GM23338 (cell line): ENCODE data around the gene UBE3B. TPM values are rescaled to one million over a fixed set of nuclear protein-coding genes. Genes with fewer than 3 reads are reported as not detected.

Source experiments
- ATAC-seq: fragments of 200-7000 bp; cut with Tn5 transposase; 3 replicates; pipeline ENCODE4 v1.9.1; 2020
- DNase-seq: peaks from one replicate; pipeline ENCODE4 v3.0.0-alpha.2; 2015; ENCODE audit warnings: low spot score
- H2AFZ ChIP-seq: fragments of 200-600 bp; sonication (generic); 2 replicates; pipeline ENCODE4 v1.8.0; 2016; ENCODE audit warnings: antibody characterized with exemption, mild to moderate bottlenecking, moderate library complexity
- H3F3A ChIP-seq: fragments of 200-600 bp; sonication (generic); replicated peaks from 2 replicates; pipeline ENCODE4 v1.8.0; 2017; ENCODE audit warnings: antibody characterized with exemption, mixed run types, low read depth
- H3K27ac ChIP-seq: fragments of 200-600 bp; sonication (generic); 2 replicates; pipeline ENCODE4 v1.6.1; 2016; ENCODE audit warnings: low read depth
- H3K27me3 ChIP-seq: fragments of 200-600 bp; sonication (generic); 2 replicates; pipeline ENCODE4 v1.8.0; 2016; ENCODE audit warnings: mild to moderate bottlenecking, mixed run types, moderate library complexity; ENCODE audit not compliant: insufficient read depth
- H3K36me3 ChIP-seq: fragments of 200-600 bp; sonication (generic); 2 replicates; pipeline ENCODE4 v1.8.0; 2016; ENCODE audit warnings: mild to moderate bottlenecking; ENCODE audit not compliant: insufficient read depth
- H3K4me1 ChIP-seq: fragments of 200-600 bp; sonication (generic); 2 replicates; pipeline ENCODE4 v1.8.0; 2016; ENCODE audit warnings: mild to moderate bottlenecking, moderate library complexity; ENCODE audit not compliant: insufficient read depth
- H3K4me2 ChIP-seq: fragments of 200-600 bp; sonication (generic); 2 replicates; pipeline ENCODE4 v1.7.1; 2017; ENCODE audit warnings: mixed run types
- H3K4me3 ChIP-seq: fragments of 200-600 bp; sonication (generic); 2 replicates; pipeline ENCODE4 v1.6.1; 2016; ENCODE audit warnings: mixed run types
- H3K79me2 ChIP-seq: fragments of 200-600 bp; sonication (generic); replicated peaks from 2 replicates; pipeline ENCODE4 v1.8.0; 2017; ENCODE audit warnings: mild to moderate bottlenecking; ENCODE audit not compliant: insufficient read depth
- H3K9me2 ChIP-seq: fragments of 200-600 bp; sonication (generic); 2 replicates; pipeline ENCODE4 v1.8.0; 2017; ENCODE audit not compliant: insufficient read depth
- H4K20me1 ChIP-seq: fragments of 200-600 bp; sonication (generic); replicated peaks from 2 replicates; pipeline ENCODE4 v1.8.0; 2017; ENCODE audit warnings: mild to moderate bottlenecking; ENCODE audit not compliant: insufficient read depth
- H3K27ac Mint-ChIP-seq: 2 replicates; pipeline ENCODE4 v1.8.0; 2020; ENCODE audit warnings: inconsistent platforms, mild to moderate bottlenecking, moderate library complexity, mixed read lengths
- H3K27me3 Mint-ChIP-seq: 3 replicates; pipeline ENCODE4 v1.8.0; 2022; ENCODE audit warnings: low read depth, mild to moderate bottlenecking, moderate library complexity, mixed read lengths, inconsistent platforms; ENCODE audit not compliant: insufficient read depth, poor library complexity
- H3K36me3 Mint-ChIP-seq: 3 replicates; pipeline ENCODE4 v1.8.0; 2021; ENCODE audit warnings: low read depth, mild to moderate bottlenecking, inconsistent platforms, moderate library complexity, mixed read lengths
- H3K4me1 Mint-ChIP-seq: 3 replicates; pipeline ENCODE4 v1.8.0; 2020; ENCODE audit warnings: mild to moderate bottlenecking, inconsistent platforms, mixed read lengths
- H3K4me3 Mint-ChIP-seq: 3 replicates; pipeline ENCODE4 v1.8.0; 2021; ENCODE audit warnings: moderate library complexity, mild to moderate bottlenecking, inconsistent platforms, mixed read lengths
- H3K9me3 Mint-ChIP-seq: 3 replicates; pipeline ENCODE4 v1.8.0; 2020; ENCODE audit warnings: moderate library complexity, mild to moderate bottlenecking, inconsistent platforms, mixed read lengths
- CREB1 ChIP-seq: fragments of 250-450 bp; sonication (Bioruptor Pico); IDR thresholded peaks from 2 replicates; pipeline ENCODE4 v1.5.0; 2020; ENCODE audit warnings: low read depth, mild to moderate bottlenecking, moderate library complexity
- EZH2 ChIP-seq: fragments of 200-600 bp; sonication (generic); IDR thresholded peaks from one replicate; pipeline ENCODE4 v1.8.0; 2017; ENCODE audit warnings: antibody characterized with exemption, mild to moderate bottlenecking, low read depth; ENCODE audit not compliant: unreplicated experiment
- EZH2phosphoT487 ChIP-seq: fragments of 200-600 bp; sonication (generic); IDR thresholded peaks from one replicate; pipeline ENCODE4 v1.8.1; 2018; ENCODE audit warnings: antibody characterized with exemption; ENCODE audit not compliant: unreplicated experiment
- JUNB ChIP-seq: IDR thresholded peaks from one replicate; pipeline ENCODE4 v1.6.1; 2016; ENCODE audit warnings: antibody characterized with exemption; ENCODE audit not compliant: unreplicated experiment
- NANOG ChIP-seq: IDR thresholded peaks from 2 replicates; pipeline ENCODE4 v1.6.1; 2016; ENCODE audit warnings: antibody characterized with exemption, borderline replicate concordance
- POLR2AphosphoS5 ChIP-seq: IDR thresholded peaks from 2 replicates; pipeline ENCODE4 v1.6.1; 2016; ENCODE audit warnings: antibody characterized with exemption, low read depth
- REST ChIP-seq: IDR thresholded peaks from one replicate; pipeline ENCODE4 v1.6.1; 2018; ENCODE audit warnings: antibody characterized with exemption; ENCODE audit not compliant: unreplicated experiment
- STAT1 ChIP-seq: IDR thresholded peaks from one replicate; pipeline ENCODE4 v1.6.1; 2016; ENCODE audit warnings: antibody characterized with exemption; ENCODE audit not compliant: unreplicated experiment
- ZNF462 ChIP-seq: fragments of 250-450 bp; sonication (Bioruptor Pico); IDR thresholded peaks from 2 replicates; pipeline ENCODE4 v1.5.0; 2020; ENCODE audit warnings: mild to moderate bottlenecking, moderate library complexity
- polyA plus RNA-seq: library from polyadenylated mRNA; unstranded; fragments of >200 nt; fragmentation: Nextera tagmentation; extraction: Ambion mirVana; gene quantifications from 2 replicates; pipeline ENCODE4 v1.2.1, GENCODE V29; 2016
- total RNA-seq: library from RNA; depleted of rRNA; stranded (reverse); fragments of >200 nt; shearing (Covaris generic); gene quantifications from 2 replicates; pipeline ENCODE4 v1.2.3, GENCODE V29; 2014

Gene UBE3B
- total and polyA plus RNA-seq, 2 experiments from 2014 or later = 20.8 TPM

DNA sequence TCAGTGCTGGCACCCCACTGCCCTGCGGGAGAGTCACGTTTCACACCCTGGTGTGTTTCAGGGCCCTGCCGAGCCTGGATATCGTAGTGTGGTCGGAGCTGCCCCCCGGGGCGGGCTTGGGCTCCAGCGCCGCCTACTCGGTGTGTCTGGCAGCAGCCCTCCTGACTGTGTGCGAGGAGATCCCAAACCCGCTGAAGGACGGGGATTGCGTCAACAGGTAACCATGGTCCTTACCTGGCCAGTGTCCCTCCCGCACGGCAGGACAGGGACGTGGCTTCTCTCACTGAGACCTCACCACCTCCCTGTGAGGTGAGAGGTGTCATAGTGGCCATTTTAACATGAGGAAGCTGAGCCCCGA is 103.9 kb downstream of the UBE3B start (continued):
- TF ChIP-seq ZNF462 (CRISPR knock-in tag) (no peak), REST (no peak), POLR2AphosphoS5 (no peak), JUNB (no peak), CREB1 (no peak)

DNA sequence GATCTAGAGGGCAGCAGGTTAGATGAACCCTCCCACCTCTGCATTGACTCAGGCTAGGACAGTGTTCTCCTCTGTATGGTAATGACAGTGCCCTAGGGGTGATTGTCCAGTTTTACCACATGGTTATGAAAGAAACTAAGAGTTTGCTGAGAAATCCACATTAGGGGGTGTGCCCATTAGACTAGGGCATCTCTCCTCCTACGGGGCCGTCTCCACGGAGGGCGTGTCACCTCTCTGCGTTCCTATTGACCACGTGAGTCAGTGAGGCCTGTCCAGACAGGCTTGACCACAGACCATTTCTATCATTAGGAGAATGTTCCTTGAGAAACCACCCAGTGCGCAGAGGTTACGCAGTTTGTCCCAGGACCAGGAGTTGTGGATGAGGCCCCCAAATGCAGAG is 104.4 kb downstream of the UBE3B start:
- Histone ChIP-seq H3K9me2 (no peaks in the 10 kb centered on the region), H4K20me1 (no peaks in the 10 kb centered on the region; the same call in 1 of the 2 replicates), H3K4me2 (no peak overlapping the region), H3K27ac (no peak overlapping the region), H3K27me3 (no peaks in the 10 kb centered on the region), H3K4me1 (no peaks in the 10 kb centered on the region), H3K4me3 (no peak overlapping the region), H3K79me2 (peaks cover 5% of the 10 kb centered on the region; the same call in 1 of the 2 replicates), H3F3A (no peaks in the 10 kb centered on the region), H3K36me3 (peaks cover 15% of the 10 kb centered on the region), H2AFZ (no peak overlapping the region)
- ATAC-seq = no peak
- H3K27ac Mint-ChIP-seq = no peak overlapping the region
- H3K4me3 Mint-ChIP-seq = no peak overlapping the region
- no peak for DNase-seq
- peaks cover 56% of the 10 kb centered on the region for H3K36me3 Mint-ChIP-seq
- TF ChIP-seq POLR2AphosphoS5 (no peak), EZH2phosphoT487 (no peak), REST (no peak), STAT1 (no peak), NANOG (no peak), CREB1 (no peak), EZH2 (no peak)
- peaks cover 2% of the 10 kb centered on the region; the same call in 1 of the 3 replicates for H3K4me1 Mint-ChIP-seq
- H3K27me3 Mint-ChIP-seq = peaks cover 8% of the 10 kb centered on the region
- H3K9me3 Mint-ChIP-seq = no peaks in the 10 kb centered on the region
